Muscle of back (tissue), 11 donors: ENCODE measurements around the gene TBCEL. TPM values are rescaled to one million over a fixed set of nuclear protein-coding genes. Genes with fewer than 3 reads are reported as not detected.
A peak's percentile ranks its signal among the peaks of the same experiment; 100 is the strongest.

Experiments used
- DNase-seq, 3 donors: peaks; one replicate each; pipeline versions ENCODE4 v3.0.0 to v3.0.0-alpha.2; 2013
- polyA plus RNA-seq, 10 donors: library from polyadenylated mRNA; unstranded; fragments of 120-200 nt; gene quantifications; one replicate each; pipeline ENCODE4 v1.2.1, GENCODE V29; 2013; ENCODE audit not compliant: insufficient read length in 10 of 10

The TBCEL gene
- polyA plus RNA-seq, 10 donors, result 11.8 to 19.4 (median 14.5) TPM

GRCh38 chr11:121058941-121059340 lies 35.0 kb downstream of the TBCEL start:
- no peak for DNase-seq

GRCh38 chr11:121059605-121060004 lies 35.7 kb downstream of the TBCEL start:
- DNase-seq, result no peak

GRCh38 chr11:121063728-121064127 lies 39.8 kb downstream of the TBCEL start:
- no peak for DNase-seq

GRCh38 chr11:121066623-121067022 lies 42.7 kb downstream of the TBCEL start:
- DNase-seq, result no peak

- no peak for DNase-seq
These were observed 43.1 kb downstream of the TBCEL start for GRCh38 chr11:121067026-121067425.

- DNase-seq, result no peak
These were observed 43.6 kb downstream of the TBCEL start for GRCh38 chr11:121067453-121067852.

- DNase-seq, result peak; percentile 30 to 85 (median 61)
These were observed 44.2 kb downstream of the TBCEL start for GRCh38 chr11:121067962-121068647.

GRCh38 chr11:121068787-121069186 lies 44.9 kb downstream of the TBCEL start:
- no peak for DNase-seq

- DNase-seq, result no peak
These were observed 47.3 kb downstream of the TBCEL start for GRCh38 chr11:121070951-121071845.

- peak in 1 of 3 donors; percentile 58 for DNase-seq
These were observed 48.0 kb downstream of the TBCEL start for GRCh38 chr11:121071846-121072450.

GRCh38 chr11:121081321-121081720 lies 57.4 kb downstream of the TBCEL start:
- DNase-seq, result no peak

- DNase-seq, result no peak
These were observed 58.3 kb downstream of the TBCEL start for GRCh38 chr11:121082219-121082618.

- peak in 1 of 3 donors; percentile 44 for DNase-seq
These were observed 58.8 kb downstream of the TBCEL start for GRCh38 chr11:121082670-121083069.

- DNase-seq, result no peak
These were observed 63.0 kb downstream of the TBCEL start for GRCh38 chr11:121086866-121087265.

- DNase-seq, result no peak
These were observed 65.7 kb downstream of the TBCEL start for GRCh38 chr11:121089566-121089965.

- no peak for DNase-seq
These were observed 66.3 kb downstream of the TBCEL start for GRCh38 chr11:121090145-121090721.

GRCh38 chr11:121091492-121092152 lies 67.7 kb downstream of the TBCEL start:
- no peak for DNase-seq

GRCh38 chr11:121095561-121095960 lies 71.7 kb downstream of the TBCEL start:
- DNase-seq, result no peak

GRCh38 chr11:121099364-121099763 lies 75.5 kb downstream of the TBCEL start:
- DNase-seq, result no peak

- no peak for DNase-seq
These were observed 76.0 kb downstream of the TBCEL start for GRCh38 chr11:121099885-121100284.

- DNase-seq, result no peak
These were observed 77.0 kb downstream of the TBCEL start, which contains the start of gene TECTA for GRCh38 chr11:121100943-121101342. TECTA (plus strand) TSS chr11:121101243; CDS start chr11:121102666, 1,423 bp downstream.
